Measurements from ENCODE around the gene CHD1. TPM values are rescaled to one million over a fixed set of nuclear protein-coding genes. Genes with fewer than 3 reads are reported as not detected.

The CHD1 gene
- total RNA-seq, 6 experiments from 2014 or later, result 11.0 to 26.2 (median 15.2) TPM

DNA sequence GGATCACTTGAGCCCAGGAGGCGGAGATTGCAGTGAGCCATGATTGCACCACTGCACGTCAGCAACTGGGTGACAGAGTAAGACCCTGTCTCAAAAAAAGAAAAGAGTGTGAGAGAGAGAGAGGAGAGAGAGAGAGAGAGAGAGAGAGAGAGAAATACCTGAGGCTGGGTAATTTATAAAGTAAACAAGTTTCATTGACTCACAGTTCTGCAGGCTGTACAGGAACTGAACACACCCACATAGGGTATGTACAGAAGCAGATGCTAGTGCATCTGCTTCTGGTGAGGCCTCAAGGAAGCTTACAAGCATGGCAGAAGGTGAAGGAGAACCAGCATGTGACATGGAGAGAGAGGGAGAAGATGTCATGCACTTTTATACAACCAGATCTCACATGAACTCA is 46.4 kb upstream of the CHD1 start:
- Histone ChIP-seq H3K36me3 (no peaks in the 10 kb centered on the region), H3K27ac (no peak overlapping the region), H3K27me3 (no peaks in the 10 kb centered on the region), H3K4me1 (no peaks in the 10 kb centered on the region), H3K9me3 (no peaks in the 10 kb centered on the region), H3K4me3 (no peak overlapping the region)
- TF ChIP-seq POLR2A (IDR thresholded peaks at IDR 0.05), result no peak
- TF ChIP-seq, protein P1, sequence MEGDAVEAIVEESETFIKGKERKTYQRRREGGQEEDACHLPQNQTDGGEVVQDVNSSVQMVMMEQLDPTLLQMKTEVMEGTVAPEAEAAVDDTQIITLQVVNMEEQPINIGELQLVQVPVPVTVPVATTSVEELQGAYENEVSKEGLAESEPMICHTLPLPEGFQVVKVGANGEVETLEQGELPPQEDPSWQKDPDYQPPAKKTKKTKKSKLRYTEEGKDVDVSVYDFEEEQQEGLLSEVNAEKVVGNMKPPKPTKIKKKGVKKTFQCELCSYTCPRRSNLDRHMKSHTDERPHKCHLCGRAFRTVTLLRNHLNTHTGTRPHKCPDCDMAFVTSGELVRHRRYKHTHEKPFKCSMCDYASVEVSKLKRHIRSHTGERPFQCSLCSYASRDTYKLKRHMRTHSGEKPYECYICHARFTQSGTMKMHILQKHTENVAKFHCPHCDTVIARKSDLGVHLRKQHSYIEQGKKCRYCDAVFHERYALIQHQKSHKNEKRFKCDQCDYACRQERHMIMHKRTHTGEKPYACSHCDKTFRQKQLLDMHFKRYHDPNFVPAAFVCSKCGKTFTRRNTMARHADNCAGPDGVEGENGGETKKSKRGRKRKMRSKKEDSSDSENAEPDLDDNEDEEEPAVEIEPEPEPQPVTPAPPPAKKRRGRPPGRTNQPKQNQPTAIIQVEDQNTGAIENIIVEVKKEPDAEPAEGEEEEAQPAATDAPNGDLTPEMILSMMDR (IDR thresholded peaks at IDR 0.05), result no peak
- ATAC-seq, result no peak
- DNase-seq, result no peak
- intact Hi-C loops (cut with DNase I), result no loop called here
- 92% methylated on average over 2 of the region's 2 CpGs for WGBS (ENCODE audit: insufficient coverage, low coverage, low lambda C conversion rate, missing lambda C conversion rate)

DNA sequence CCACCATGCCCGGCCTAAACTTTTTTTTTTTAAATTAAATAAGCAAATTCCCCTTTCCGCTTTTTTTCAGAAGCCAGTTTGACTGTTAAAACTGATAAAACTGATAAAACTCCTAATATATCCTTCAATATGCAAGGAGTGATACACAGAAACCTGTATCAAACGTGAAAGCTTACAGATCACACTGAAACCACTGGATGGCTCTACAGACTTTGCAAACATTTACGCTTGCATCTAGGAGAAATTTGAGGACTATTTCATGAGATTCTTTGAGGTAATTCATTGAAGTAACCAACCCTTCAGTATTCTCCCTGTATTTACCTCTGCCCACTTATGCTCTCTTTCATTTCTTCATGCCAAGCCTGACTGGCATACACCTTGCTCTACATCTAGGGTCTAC is 40.6 kb upstream of the CHD1 start:
- intact Hi-C loops (cut with DNase I), result no loop called here
- ATAC-seq, result peak in 2 of 4 donors; percentile 61 to 70
- H3K4me3 ChIP-seq, result no peak overlapping the region
- H3K9me3 ChIP-seq, result no peaks in the 10 kb centered on the region
- no peaks in the 10 kb centered on the region for H3K4me1 ChIP-seq
- no peak overlapping the region for H3K27ac ChIP-seq
- no peaks in the 10 kb centered on the region for H3K27me3 ChIP-seq
- no peak for DNase-seq
- H3K36me3 ChIP-seq, result no peaks in the 10 kb centered on the region
- 66% methylated on average over 4 of the region's 4 CpGs for WGBS (ENCODE audit: insufficient coverage, low coverage, low lambda C conversion rate, missing lambda C conversion rate)
- no peak for TF ChIP-seq POLR2A (IDR thresholded peaks at IDR 0.05)
- TF ChIP-seq, protein P1 (IDR thresholded peaks at IDR 0.05), result peak in 2 of 4 donors; percentile 16 to 23

DNA sequence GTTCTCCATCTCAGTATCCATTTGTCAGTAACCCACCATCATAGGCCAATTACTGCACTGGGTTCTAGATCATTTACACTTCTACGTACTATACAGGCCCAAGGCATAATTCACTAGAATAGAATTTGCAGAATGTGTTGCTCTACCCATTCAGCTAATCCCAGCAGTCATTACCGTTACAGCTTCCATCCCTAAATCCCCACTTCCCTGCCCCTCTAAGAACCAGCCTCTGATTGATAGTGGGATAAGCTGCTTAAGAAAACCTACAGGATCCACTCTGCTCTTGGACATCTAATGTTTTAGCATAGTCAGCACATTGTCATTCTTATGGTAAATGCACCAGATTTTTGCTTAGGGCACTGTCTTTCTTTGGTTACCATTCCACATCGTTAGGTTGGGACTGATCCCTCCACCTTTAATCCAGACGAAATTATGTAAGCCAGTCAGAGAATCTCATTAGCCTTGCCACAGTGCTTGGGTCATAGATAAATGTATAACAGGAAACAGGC is 39.3 kb upstream of the CHD1 start:
- Histone ChIP-seq H3K9me3 (no peaks in the 10 kb centered on the region), H3K27me3 (no peaks in the 10 kb centered on the region), H3K27ac (no peak overlapping the region), H3K36me3 (no peaks in the 10 kb centered on the region), H3K4me1 (no peaks in the 10 kb centered on the region), H3K4me3 (no peak overlapping the region)
- no peak for TF ChIP-seq POLR2A (IDR thresholded peaks at IDR 0.05)
- TF ChIP-seq, protein P1 (IDR thresholded peaks at IDR 0.05), result no peak
- 65% methylated on average over 4 of the region's 4 CpGs for WGBS (ENCODE audit: insufficient coverage, low coverage, low lambda C conversion rate, missing lambda C conversion rate)
- DNase-seq (no peak), ATAC-seq (no peak)
- intact Hi-C loops (cut with DNase I), result no loop called here

- ATAC-seq (no peak), DNase-seq (no peak)
- H3K9me3 ChIP-seq, result no peaks in the 10 kb centered on the region
- H3K36me3 ChIP-seq, result no peaks in the 10 kb centered on the region
- no peaks in the 10 kb centered on the region for H3K4me1 ChIP-seq
- no peak overlapping the region for H3K27ac ChIP-seq
- 93% methylated on average over 4 of the region's 4 CpGs for WGBS (ENCODE audit: insufficient coverage, low coverage, low lambda C conversion rate, missing lambda C conversion rate)
- no peaks in the 10 kb centered on the region for H3K27me3 ChIP-seq
- no peak overlapping the region for H3K4me3 ChIP-seq
- intact Hi-C loops (cut with DNase I), result no loop called here
- TF ChIP-seq, protein P1 (IDR thresholded peaks at IDR 0.05), result no peak
- TF ChIP-seq POLR2A (IDR thresholded peaks at IDR 0.05), result no peak
Observed at GRCh38 chr5:98965226-98965625, 36.4 kb upstream of the CHD1 start.

DNA sequence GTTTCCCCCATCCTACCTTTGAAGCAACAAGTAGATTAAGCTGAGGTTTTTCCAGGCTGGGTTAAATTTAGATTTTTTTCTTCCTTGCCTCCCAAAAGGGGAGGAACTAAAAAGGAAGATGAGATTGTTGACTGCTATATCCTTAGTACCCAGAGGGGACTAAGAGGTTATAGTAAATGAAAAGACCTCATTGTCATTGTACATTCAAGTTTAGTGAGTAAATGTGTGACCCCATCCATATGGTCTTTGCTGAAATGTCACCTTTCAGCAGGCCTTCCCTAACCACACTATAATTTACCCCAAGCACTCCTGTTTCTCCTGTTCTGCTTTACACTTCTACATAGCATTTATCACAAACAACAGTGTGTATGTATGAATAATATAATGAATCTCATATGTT is 35.8 kb upstream of the CHD1 start:
- intact Hi-C loops (cut with DNase I), result no loop called here
- Histone ChIP-seq H3K27ac (no peak overlapping the region), H3K4me3 (no peak overlapping the region), H3K4me1 (no peaks in the 10 kb centered on the region), H3K27me3 (no peaks in the 10 kb centered on the region), H3K36me3 (no peaks in the 10 kb centered on the region), H3K9me3 (no peaks in the 10 kb centered on the region)
- TF ChIP-seq POLR2A (IDR thresholded peaks at IDR 0.05), result no peak
- TF ChIP-seq, protein P1 (IDR thresholded peaks at IDR 0.05), result no peak
- DNase-seq (no peak), ATAC-seq (no peak)
